ENCODE measurements around the gene TRAF3IP1.
"Not testable (repeated sequence)": the region's sequence is repeated elsewhere in the genome, so short reads cannot be mapped to it uniquely, and the experiment has no call there.

The TRAF3IP1 gene

DNA sequence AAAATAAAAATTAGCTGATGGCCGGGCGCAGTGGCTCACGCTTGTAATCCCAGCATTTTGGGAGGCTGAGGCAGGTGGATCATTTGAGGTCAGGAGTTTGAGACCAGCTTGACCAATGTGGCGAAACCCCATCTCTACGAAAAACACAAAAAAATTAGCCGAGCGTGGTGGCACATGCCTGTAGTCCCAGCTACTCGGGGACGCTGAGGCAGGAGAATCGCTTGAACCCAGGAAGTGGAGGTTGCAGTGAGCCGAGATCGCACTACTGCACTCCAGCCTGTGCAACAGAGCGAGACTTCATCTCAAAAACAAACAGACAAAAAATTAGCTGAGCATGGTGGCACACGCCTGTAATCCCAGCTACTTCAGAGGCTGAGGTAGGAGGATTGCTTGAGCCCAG, 9.6 kb upstream of the TRAF3IP1 start:
- DNase-seq: not testable (repeated sequence)

DNA sequence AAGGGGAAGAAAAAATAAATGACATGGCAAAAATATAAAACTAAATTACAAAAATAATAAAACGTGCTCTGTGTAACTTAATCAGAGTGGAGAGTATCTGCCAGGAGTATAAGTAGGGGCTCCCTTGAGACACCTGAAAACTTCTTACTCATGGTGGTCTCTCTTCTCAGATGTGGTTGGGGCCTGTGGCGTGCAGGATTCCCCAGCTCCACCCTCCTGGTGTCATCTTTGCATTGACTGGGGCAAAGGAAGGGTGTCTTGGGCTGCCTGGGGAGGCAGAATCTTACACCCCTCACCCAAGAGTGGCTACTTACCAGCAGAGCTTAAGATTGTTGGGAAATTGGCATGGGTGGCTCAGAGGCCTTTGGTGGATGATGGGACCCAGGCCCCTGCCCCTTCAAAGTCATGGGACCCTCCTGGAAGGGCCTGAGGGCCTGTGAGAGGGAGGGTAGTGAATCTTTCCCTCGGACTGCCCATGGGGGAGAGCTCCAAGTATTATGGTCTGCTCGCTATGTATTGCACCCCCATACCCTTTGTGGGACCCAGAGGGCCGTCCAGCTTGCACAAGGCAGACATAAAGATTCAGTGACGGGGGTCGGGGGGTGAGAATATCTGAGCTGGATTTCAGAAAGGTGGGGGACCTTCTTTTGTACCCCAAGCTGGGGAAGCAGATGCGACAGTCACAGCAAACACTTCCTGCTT, 6.9 kb upstream of the TRAF3IP1 start:
- no peak for DNase-seq

DNA sequence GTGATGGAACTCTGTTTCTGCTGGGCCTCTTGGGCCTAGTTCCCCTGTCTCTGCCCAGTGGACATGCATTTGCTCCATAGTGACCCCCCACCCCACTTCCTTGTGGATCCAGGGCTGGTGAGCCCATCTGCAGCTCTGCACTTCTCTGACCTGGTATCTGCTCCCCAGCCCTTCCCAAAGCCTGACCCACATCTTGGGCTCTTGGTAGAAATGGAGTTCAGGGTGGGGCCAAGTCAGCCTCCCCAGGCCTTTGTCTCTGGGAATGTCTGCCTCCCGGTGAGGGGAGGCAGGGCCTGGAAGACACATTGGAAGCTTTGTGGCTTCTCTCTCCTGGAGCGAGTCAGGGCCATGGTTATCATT, 6.3 kb upstream of the TRAF3IP1 start:
- DNase-seq: no peak

DNA sequence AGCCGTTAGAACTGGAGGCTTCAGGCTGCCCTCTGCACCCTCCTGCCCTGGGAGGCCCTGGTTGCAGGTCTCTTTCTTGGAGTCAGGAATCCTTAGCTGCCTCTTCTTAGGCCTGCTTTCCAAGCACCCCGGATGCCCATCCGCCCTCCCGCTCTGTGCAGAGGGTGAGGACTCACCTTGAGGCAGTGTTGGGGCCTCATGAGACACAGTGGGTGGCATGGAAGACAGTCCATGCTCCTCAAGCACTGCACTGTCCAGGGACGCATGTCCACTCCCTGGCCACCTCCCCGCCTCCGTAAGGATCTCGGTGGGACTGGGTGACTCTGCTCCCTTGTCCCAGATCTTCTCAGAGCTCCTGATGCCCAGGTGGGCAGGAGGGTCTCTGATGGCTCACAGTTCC, 5.7 kb upstream of the TRAF3IP1 start:
- no peak for DNase-seq

DNA sequence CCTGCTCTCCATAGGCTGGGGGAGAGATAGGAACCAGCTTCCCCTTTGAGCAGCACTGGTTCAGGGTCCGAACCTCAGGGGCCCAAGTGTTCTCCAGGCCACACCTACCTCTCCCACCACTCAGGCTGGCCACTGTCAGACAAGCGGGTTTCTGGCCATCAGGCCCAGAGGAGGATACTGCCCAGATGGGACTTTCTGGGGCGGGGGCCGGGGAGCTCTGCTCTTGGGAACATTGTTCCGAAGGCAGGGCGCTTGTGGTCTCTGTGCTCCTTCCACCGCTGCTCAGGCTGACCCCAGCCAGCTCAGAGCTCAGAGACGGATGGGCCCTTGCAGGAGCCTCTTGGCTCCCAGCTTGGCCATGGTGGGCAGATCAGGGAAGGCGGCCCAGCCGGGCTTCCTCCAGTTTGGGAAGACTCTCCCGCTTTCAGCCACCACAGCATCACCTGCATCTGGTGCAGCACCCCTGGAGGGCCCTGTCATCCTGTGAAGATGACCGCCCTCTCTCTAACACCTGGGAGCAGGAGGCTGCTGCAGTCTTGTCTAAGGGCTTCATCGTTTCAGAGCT, 5.2 kb upstream of the TRAF3IP1 start:
- DNase-seq: no peak

DNA sequence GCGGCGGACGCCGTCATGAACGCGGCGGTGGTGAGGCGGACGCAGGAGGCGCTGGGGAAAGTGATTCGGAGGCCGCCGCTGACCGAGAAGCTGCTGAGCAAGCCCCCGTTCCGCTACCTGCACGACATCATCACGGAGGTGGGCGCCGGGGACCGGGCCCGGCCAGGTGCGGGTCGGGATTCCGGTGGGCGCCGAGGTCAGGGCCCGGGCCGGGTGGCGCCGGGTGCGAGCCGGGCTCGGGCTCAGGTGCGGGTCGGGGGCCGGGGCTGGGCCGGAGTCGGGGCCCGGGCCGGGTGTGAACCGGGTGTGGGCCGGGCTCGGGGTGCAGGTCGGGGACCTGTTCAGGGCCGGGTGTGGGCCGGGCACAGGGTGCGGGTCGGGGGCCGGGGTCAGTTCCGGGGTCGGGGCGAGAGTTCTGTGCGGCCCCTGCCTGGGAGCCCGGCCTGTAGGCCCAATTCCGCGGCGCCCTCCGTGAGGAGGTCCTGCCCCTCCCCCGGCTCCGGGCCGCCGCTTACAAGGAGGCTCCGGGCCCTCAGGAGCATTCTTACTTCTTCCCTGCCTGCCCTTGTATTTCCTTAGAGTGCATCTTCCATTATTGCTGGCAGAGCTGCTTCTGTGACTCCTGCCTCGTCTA, 447 bp downstream of the TRAF3IP1 start:
- DNase-seq: no peak

DNA sequence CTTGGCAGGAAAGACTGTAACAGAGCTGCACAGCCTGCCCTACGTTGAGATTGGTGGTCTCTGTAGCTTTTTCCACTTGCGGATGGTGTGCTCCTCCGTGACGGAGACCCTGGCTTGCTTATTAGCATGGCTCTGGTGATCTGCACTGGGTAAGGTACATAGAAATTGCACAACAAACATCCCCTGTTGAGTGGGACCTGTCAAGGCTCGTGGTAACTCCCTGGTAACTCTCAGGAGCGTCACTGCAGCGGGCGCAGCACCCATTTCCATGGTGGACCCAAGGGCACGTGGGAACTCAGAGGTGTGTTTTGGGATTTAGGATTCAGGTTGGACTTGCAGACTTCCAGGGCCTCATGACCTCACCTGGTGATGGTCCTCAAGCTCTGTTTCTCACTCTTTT, 1.1 kb downstream of the TRAF3IP1 start:
- no peak for DNase-seq

DNA sequence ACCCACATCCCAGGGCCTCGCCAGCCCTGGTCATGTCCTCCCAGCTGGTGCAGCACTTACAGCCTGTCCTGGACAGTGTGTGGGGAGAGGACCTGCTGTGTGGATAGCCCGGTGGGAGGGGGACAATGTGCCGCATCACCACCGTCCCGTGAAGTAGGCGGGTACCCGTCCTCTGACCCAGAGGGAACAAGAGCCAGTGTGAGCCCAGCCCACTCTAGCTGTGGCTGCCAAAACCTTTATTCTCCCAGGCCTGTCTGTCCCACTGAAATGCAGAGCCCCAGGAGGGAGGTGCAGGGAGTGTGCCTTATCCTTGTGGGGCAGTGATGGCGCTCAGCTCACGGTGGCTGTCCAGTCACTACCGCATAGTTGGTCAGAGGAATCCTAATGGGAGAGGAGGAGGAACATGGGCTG, 1.7 kb downstream of the TRAF3IP1 start:
- no peak for DNase-seq

DNA sequence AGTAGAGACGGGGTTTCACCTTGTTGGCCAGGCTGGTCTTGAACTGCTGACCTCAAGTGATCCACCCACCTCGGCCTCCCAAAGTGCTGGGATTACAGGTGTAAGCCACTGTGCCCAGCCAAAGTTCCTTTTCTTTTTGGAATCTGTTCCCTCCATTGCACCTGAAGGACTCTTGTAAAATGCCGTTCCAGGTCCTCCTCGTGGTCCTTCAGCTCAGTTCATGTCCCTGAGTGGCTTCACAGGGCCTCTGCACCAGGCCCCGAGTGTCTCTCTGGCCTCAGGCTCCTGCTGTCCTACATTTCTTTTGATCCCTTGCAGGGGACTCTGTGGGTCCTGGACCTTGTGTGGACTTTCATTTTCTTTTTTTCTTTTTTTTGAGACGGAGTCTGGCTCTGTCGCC, 3.9 kb downstream of the TRAF3IP1 start:
- DNase-seq: not testable (repeated sequence)

DNA sequence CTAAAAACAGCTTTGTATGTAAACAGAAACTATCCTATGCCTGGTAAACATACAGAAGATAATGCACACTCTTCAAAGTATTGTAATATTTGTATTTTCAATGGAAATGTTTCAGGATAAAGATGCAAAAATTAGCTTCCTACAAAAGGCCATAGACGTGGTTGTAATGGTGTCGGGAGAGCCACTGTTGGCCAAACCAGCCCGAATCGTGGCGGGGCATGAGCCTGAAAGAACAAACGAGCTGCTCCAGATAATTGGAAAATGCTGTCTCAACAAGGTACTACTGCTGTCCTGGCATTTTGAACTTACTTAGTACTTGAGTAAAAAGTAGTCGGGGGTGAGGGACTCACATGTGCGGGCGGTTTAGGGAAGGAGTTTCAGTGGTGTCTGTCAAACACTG, 5.4 kb downstream of the TRAF3IP1 start:
- no peak for DNase-seq

DNA sequence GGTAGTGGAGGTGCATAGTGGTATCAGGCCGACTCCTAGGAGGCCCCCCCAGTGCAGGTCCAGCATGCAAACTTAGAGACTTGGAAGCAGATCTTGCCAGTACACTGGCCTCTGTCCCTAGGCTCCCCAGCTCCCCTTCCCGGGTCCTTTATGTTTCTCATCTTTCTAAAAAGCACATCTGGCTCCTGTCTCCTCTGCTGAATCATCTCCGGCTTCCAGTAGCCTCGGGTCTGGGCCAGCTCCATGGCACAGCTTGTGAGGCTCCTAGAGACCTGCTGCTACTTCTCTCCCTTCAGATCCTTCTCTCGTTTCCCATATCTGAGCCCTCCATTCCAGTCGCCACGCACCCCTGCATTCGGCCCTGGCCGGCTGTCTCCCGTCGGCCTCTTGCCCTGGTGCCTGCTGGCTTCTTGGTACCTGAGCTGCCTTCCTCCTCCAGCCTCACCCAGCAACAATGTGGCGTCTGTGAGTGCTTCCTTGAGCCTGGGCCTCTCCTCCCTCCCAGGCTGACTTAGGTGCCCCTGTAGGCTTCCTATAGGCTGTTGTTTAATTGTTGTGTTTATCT, 6.6 kb downstream of the TRAF3IP1 start:
- no peak for DNase-seq

DNA sequence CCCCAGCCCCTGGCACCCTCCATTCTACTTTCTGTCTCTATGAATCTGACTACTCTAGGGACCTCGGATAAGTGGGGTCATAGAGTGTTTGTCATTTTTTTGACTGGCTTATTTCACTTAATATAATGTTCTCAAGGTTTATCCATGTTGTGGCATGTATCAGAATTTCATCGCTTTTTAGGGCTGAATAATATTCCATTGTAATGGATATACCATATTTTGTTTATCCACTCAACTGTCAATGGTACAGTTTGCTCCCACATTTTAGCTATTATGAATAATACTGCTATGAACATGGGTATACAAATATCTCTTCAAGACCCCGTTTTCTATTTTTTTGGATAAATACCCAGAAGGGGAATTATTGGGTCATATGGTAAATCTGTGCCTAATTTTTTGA, 7.4 kb downstream of the TRAF3IP1 start:
- no peak for DNase-seq

DNA sequence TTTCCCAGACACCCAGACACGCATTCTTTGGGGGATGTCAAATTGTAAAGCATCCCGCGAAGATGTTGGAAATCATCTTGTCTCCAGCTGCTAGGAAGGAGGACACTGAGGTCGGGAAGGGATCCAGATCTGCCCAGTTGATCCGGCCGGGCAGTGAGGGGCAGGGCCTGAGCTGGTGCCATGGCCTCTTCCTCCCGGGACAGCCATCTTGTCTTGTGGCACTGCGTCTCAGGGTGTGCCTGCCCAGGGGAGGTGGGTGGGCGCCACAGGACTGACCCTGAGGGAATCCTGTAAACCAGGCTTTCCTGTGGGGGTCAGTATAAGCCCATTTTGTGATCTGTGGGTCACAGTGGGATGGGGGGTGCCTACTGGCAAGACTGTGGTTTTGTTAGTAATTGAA, 10.1 kb downstream of the TRAF3IP1 start:
- no peak for DNase-seq

DNA sequence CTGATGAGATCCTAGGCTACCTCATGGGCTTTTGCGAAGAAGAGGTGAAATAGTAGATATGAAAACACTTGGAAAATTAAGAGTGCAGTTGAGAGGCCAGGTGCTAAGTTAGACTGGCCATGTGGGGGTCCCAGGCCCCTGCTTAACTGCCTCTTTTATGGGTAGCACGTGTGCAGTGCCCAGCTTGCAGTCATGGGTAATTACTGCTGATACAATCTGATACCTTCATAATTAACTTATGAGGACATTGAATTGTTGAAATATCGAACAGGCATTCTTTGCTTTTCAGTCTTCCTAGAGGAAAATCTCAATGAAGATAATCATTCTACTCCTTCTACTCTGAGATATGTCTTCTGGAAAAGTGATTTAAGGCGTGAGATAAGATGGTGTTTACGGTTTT, 11.6 kb downstream of the TRAF3IP1 start:
- DNase-seq: no peak

DNA sequence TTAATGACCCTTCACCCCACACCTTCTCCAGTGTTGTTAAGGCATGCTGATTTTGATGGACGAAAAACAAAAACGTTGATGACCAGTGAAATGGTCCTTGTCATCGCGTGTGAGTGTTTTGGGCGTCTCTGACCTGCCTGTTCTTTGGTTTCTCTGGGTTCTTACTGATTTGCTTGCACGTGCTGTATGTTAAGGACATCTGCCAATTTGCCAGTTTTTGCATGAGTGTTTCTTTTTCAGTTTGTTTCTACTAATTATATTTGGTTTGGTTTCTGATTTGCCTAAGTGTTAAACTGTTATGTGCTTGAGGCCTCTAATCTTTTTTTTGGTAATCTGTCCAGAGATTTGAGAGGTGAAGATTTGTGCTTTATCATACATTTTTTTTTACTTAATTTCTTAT, 14.6 kb downstream of the TRAF3IP1 start:
- no peak for DNase-seq

DNA sequence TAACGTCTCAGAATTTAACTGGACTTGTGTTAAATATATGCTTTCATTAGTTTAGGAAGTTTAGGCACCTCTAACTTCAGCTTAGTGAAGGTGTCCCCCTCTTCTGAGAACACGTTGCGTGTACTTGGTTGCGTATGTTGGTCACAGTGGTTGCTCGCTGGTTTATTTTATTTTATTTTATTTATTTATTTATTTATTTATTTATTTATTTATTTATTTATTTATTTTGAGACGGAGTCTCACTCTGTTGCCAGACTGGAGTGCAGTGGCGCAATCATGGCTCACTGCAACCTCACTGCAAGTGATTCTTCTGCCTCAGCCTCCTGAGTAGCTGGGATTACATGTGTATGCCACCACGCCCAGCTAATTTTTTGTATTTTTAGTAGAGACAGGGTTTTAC, 15.3 kb downstream of the TRAF3IP1 start:
- not testable (repeated sequence) for DNase-seq

DNA sequence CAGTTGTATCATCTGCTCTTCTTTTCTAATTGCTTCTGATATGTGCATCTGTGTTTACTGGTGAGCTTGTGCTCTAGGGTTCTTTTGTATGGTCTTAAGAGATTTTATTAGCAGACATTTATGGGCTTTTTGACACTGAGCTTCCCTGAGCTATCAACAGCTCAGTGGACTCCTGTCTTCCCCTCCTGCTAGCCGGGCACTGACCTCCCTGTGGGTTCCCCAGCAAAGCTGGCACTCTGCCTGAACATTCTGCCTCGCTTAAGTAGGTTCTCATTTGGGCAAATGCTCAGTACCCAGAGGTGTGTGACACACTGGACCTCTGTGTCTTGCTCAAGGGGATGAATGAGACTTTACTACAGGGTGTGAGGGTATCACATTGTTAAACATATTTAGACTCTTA, 15.8 kb downstream of the TRAF3IP1 start:
- no peak for DNase-seq

DNA sequence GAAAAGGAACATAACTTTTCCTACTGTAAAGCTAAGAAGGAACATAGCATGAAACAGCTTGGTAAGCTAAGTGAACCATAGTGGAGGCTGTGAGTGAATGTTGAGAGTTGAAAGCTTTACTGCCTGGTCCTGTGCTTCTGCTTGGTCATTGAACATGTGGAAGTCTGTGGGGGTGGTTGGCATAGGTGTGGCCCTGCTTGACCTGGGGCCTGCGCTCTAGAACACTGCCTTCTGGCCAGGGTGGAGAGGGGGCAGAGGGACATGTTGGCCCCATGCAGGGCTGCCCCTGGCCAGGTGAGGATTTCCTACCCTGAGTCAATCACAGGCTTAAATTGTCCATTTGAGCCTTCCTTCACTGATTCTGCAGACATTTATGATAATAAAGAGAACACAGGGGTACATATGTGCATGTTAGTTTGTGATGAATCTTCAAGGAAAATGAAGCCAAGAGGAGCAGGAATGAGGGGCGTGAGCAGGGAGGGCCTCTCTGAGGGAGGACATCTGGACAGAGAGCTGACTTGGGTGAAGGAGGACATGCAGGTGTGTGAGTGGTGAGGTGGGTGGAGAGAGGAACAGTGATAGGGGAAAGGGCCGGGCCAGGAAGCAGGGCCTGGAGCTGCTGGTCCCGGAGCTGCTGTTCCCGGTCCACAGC, 16.6 kb downstream of the TRAF3IP1 start:
- no peak for DNase-seq

DNA sequence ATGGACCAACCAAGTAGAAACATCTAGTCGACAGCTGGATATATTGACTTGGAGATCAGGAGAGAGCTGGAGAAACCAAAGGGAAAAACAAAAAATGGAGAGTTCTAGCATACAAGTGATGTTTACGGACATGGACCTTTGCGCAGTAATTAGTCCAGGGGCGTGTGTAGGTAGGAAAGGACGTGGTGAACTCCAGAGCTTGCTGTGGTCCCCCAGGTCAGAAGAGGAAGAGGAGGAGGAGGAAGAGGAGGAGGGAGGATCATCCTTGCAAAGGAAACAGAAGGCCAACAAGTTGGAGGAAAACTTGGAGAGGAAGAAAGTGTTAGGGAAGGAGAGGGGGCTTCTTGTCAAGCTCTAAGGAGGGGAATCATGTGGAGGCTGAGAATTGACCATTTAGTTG, 17.5 kb downstream of the TRAF3IP1 start:
- no peak for DNase-seq

DNA sequence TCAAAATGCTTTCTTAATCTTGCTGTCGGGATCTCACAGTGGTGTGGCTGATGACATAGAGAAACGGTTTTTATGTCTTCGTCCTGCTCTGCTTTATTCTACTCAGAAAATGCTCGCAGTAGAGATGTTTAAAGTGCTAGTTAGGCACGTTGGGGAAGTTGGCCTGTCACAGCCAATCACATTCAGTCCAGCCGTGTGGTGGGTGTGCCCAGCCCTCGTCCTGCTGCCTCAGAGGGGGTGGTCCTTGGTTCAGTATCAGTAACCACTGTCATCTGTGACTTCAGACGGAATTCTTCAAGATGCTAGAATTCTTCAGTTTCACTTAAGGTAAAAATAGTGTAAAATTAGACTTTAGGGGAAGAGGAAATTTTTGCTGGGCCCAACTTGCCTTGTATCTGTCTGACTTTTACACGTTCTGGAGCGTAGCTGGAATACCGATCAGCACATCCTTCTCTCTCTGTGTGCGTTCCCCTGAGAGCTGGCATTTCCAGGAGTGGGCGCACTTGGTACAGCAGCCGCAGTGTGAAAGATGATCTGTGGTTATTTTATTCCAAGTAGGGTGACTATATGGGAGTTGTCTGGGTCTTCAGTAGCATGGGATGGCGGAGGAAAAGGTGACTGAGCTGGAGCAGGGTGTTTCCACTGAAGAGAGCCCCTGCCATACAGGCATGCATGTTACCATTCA, 18.5 kb downstream of the TRAF3IP1 start:
- no peak for DNase-seq

DNA sequence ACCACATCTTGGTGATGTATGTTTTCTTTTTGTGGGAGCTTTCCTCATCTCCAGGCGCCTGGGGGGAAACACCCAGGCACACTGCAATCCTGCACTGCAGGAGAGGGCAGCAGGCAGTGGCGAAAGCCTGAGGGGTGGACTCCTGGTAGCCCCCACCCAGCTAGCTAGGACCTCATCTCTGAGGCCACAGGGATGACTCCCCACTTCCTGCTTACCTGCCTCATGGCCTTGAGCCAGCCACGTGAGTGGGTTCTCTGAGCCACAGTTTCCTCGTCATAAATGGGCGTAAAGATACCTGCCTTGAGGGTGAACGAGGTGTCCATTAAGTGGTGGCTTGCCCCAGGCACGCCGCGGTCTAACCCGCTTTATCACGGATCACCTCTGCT, 19.1 kb downstream of the TRAF3IP1 start:
- no peak for DNase-seq

DNA sequence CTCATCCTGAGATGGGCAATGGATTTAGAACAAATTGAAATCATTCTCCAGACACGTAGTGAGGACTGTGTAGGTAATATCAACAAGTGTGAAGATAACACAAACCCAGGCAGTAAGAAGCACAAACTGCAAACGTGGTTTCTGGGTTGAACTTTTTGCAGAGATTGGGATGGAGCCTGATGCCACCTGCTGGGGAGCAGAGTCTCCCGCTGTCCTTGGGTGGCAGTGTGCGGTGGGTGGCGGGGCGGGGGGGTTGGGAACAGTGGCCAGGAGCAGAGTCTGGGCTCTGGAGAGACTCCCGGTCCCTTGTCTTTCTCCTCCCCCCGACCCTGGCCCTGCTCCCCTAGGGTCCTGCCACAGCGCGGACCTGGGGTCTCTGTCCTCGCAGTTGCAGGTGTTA, 19.5 kb downstream of the TRAF3IP1 start:
- no peak for DNase-seq

DNA sequence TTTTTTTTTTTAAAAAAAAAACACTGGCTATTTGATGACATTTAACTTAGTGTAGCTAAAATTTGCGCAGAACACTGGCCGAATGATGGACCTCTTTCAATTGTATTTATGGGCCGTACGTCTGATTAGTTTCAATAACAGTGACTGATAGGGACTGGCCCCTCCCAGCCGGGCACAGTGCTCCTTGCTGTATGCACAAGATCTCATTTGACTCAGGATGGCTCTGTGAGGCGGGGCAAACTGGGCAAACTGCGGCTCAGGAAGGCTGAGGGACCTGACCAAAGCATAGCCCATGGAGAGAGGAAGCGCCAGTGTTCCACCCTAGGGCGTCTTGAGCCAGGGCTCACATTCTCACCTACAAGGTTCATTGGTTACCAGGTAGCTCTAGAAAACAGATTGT, 21.2 kb downstream of the TRAF3IP1 start:
- DNase-seq: no peak

Data from CD4-positive, alpha-beta T cell treated with Interleukin-15 for 1 hour (primary cell).